RPMI7951 (cell line): ENCODE measurements around the gene A4GALT. TPM values are rescaled to one million over a fixed set of nuclear protein-coding genes. Genes with fewer than 3 reads are reported as not detected.

ENCODE experiments used
- DNase-seq: peaks from one replicate; pipeline ENCODE4 v3.0.0-alpha.2; 2012; ENCODE audit warnings: low read depth
- total RNA-seq: library from RNA; depleted of rRNA; stranded (reverse); fragments of >200 nt; shearing (Covaris generic); gene quantifications from 2 replicates; pipeline ENCODE4 v1.2.3, GENCODE V29; 2014

The A4GALT gene
- total RNA-seq, 1 experiment from 2014 or later, result 3.2 TPM

- no peak for DNase-seq
These were observed 19.0 kb downstream of the A4GALT start for GRCh38 chr22:42701694-42702093.

DNA sequence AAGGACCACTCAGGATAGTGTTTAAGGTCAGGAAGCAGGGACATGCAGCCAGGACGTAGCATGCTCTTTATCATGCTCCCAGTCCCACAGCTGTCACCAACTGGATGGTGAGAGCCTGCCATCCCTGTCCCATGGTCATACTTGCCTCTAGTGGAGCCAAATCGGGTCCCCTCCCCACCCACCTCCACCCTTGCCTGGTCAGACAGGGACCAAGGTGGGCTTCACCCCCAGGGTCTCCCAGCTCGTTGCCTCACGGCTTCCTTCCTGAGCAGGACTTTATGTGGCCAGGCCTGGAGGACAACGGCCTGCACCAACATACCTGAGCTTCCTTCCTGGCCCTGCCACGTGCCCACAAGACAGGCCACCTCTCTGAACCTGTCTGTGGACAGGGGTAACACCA, 19.8 kb downstream of the A4GALT start:
- DNase-seq, result no peak

GRCh38 chr22:42700355-42700754, 20.3 kb downstream of the A4GALT start:
- DNase-seq, result no peak

- no peak for DNase-seq
These were observed 20.7 kb downstream of the A4GALT start for GRCh38 chr22:42699976-42700352.

DNA sequence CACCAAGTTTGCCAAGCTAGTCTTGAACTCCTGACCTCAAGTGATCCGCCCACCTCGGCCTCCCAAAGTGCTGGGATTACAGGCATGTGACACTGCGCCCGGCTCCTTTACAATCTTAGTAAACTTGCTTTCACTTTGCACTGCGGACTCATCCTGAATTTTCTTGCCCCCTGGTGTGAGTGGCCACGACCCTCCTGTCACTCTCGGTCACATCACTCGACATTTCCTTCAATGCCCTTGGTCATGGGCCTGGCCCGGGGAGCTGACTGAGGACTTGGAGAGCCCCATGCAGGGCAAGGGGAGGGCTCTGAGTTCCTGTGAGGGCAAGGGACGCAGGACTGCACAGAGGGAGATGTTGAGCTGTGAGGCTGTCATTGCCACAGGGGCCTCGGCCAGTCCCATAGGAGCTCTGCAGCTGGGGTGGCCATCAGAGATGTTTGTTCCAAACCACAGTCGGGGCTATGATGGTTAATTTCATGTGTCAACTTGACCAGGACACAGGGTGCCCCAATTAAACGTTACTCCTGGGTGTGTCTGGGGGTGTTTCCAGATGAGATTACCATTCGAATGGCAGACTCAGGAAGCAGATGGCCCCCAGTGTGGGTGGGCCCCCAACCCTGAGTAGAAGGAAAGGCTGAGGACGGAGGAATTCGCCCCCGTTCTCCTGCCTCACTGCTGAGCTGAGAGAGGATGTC, 21.2 kb downstream of the A4GALT start:
- DNase-seq, result no peak

DNA sequence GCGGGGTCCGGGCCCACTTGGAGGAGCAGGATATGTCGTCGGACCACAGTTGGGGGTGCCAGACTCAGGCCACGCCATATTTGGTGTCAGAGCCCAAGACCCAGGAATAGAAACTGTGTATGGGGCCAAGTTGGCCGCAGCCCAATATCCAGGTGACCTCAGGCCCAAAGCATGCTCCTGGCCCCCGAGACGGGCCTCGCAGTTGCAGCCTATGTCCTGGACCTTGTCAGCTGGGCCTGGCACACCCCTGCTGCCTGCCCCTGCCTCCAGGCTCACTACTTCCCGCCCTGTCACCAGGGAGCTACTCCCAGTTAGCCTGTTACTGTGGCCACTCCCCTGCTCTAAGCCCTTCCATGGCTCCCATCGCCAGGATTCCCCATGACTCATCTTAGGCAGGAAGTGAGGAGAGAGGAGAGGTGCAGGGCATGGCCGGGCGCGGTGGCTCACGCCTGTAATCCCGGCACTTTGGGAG, 23.1 kb downstream of the A4GALT start:
- peak; percentile 93 for DNase-seq

DNA sequence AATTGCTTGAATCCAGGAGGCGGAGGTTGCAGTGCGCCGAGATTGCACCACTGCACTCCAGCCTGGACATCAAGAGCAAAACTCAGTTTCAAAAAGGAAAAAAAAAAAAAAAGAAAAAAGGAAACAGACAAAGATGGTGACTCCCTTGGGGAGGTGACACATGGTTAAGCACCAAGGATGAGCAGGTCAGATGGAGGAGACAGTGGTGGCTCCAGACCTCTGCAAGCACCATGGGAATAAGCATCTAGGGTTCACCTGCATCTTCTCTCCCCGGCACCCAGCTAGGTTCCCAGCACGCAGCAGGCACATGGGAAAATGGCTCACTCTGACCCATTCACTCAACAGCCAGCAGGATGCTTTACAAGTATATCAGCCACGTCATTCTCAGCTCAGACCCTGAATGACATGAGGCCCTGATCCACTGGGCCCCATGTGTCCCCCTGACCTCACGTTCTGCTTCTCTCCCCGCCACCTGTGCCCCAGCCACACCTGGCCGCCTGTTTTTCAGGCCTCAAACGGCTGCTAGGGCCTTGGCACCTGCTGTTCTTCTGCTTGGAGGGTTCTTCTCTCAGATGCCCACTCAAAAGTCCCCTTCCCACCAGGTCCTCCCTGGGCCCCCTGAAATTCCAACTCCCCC, 24.2 kb downstream of the A4GALT start:
- no peak for DNase-seq

DNA sequence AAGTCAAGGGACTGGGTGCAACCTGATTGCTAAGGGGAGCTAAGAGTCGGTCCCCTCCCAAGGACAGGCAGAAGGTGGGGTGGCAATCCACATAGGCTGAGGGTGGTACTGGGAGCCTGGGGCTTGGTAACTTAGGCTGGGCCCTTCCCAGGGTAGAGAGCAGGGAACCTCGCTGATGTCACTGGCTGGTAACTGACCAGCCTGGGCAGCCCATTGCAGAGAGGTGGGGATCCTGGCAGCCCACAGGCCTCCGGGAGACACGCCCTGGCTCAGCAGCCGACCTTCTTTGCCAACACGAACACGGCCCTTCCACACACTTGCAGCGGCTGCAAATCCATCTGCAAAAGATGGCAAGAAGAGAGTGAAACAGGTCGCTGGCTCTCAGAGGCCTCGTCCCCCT, 25.4 kb downstream of the A4GALT start:
- DNase-seq, result no peak

DNA sequence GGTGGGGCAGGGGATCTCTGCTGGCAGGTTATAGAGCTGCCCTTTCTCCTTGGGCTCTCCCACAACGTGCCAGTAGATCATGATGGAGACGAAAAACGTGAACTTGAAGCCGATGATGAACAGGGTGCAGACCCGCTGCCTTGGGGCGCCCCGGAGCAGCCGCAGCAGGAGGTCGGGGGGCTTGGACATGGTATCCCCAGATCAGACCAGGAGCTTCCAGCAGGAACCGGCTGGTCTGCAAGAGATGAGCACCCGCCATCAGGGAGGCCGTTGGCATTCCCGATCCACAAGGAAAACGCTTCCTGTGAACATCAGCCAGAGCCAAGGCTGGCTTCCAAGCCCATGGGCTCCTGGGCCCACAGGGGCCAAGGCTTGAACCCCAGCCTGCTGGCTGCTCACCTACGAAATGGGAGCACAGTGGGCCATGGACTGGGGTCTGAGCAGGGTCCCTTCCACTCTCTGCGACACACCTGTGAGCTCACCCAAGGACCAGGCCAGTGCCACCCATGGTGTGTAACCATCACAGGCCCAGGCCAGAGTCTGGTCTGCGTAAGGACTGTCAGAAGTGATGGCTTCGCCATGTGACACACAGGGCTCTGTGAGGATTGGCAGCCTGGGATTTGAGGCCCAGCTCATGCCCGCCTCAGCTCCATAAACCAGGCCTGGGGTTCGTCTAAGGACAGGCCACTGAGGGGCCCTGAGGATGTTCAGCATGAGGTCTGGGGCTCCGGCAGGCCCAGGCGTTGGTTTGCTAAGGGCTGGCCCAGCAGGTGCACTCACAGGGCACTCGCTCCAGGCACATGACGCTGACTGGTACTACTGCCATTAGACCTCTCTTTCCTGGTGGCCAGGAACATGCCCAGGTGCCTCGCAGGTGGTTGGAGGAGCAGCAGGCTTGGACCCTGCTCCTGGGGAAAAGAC, 26.6 kb downstream of the A4GALT start:
- no peak for DNase-seq

- no peak for DNase-seq
These were observed 27.5 kb downstream of the A4GALT start for GRCh38 chr22:42693055-42693762.

- no peak for DNase-seq
These were observed 28.2 kb downstream of the A4GALT start for GRCh38 chr22:42692239-42693054.

- no peak for DNase-seq
These were observed 29.2 kb downstream of the A4GALT start for GRCh38 chr22:42691440-42691839.

DNA sequence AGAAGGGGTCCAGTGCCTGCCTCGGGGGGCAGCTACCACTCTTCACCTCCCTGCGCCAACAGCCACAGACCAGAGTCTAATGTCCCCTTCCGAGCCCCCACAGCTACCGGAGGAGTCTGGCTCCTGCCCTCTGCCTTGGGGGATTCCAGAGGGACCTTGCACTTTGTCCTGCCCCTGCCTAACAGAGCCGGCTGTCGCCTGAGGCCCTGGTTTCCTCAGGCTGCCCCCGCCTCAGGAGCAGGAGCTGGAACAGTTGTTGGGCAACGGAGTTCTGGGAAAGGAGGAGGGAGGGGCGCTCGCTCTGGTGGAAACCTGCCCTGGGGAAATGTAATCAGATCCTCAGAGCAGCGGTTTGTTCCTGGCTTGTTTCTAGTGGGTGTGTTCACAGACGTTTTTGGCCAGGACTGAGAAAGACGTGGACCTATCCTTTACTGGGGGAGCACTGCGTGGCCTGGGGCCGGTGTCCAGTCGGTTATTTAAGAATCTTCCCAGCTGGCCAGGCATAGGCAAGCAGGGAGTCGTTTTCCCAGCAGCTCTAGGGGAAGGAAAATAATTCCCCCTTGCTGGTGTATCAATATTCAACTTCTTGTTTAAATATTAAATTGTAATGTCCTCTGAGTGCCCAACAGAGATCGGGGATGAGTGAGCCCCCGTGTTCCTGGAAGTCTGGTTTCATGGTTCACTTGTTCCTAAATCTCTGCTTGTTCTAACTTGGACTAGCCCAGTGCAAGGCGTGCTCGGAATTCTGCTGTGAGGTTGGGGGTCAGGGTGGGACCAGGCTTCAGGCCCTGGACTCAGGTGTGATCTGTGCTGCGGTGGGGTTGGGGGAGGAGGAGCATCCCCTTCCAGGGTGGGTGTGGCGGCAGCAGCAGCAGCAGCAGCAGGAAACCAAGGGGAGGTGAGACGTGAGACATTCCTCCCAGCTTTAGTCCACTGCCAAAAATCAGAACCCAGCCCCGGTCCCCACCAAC, 32.1 kb downstream of the A4GALT start:
- DNase-seq, result peak; percentile 93

DNA sequence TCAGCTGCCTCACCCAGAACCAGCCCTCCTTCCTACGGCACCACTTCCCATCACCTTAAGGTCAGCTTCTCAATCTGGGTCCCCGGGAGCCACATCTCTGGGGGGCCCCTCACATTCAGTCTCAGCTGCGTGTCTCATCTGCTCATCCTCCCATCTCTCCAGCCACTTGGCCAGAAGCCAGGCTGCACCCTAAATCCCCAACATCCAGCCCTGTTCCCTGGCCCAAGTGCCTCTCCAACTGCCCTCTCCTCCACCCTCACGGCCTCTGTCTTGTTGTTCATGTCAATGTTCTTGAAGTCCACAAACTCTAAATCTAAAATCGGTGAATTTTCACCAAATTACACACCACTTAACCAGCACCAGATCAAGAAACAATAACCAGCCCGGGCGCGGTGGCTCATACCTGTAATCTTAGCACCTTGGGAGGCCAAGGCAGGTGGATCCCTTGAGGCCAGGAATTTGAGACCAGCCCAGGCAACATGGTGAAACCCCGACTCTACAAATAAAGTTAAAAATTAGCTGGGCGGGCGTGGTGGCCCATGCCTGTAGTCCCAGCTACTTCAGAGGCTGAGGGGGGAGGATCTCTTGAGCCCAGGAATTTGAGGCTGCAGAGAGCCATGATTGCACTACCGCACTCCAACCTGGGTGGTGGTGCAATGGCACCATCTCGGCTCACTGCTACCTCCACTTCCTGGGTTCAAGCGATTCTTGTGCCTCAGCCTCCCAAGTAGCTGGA, 33.7 kb downstream of the A4GALT start:
- DNase-seq, result no peak

DNA sequence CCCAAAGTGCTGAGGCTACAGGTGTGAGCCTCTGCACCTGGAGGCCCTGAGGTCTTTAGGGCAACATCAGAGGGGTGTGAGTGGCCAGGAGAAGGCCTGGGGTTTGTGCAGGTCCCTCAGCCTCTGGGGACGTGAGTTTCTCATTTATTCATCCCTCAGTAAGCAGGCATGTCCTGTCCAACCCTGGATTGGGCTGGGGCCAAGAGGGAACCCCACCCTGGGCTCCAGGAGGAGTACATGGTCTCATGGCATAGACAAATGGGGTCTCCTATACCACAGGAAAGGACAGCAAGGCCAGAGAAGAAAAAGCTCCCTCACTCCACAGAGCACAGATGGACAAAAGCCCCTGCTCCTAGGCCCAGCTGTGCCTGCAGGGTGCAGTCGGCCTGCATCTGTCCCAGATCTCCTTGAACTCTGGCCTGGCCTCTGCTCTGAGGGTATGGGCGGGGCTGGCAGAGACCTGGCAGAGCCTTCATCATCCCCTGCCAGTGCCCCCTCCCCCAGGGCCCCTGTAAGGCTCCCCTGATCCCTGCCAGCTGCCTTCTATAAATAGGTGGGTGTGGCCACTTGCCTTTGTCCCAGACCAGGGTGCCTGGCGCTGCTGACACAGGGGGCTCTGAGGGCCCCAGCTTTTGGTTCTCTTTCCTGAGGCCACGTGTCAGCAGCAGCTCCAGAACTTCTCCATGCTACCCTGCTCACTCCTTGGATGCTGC, 34.6 kb downstream of the A4GALT start:
- DNase-seq, result peak; percentile 53

- DNase-seq, result no peak
These were observed 36.0 kb downstream of the A4GALT start for GRCh38 chr22:42684462-42685195.

DNA sequence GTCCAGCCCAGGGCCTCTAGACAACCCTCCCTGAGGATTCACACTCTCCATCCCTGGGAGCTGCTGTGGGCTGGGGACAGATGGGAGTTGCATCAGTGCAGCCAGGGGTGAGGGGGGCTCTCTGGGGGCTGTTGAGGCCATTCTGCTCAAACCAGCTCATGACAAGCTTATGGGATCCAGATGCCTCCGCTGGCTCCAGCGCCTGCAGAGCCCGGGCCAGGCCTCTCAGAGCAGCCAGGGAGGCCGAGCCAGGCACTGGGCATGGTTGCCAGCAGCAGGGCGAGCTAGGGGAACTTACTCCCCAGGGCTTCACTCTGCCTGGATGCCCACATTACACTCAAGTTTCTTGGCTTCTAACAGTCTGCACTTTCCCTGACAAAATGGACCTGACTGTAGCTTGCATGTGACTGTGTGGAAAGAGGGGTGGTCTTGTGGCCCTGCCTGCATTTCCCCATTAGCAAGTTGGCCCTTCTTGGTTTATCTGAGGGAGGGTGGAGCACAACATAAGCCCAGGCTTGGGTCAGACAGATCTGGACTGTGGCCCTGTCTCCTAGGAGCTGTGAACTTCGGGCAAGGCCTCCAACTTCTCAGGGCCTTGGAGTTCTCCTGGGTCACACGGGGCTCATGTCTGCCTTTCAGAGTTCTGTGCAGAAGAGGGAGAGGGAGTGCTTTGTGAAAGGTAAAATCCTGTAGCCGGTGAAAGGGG, 36.9 kb downstream of the A4GALT start:
- DNase-seq, result no peak
